HG03432 (cell line): ENCODE results near the gene PDE1C.

Experiments
- ATAC-seq: cut with Tn5 transposase; IDR thresholded peaks from one replicate; pipeline ENCODE4 v1.9.1; 2021; ENCODE audit warnings: mild to moderate bottlenecking, moderate library complexity; ENCODE audit not compliant: unreplicated experiment

PDE1C gene

GRCh38 chr7:32075612-32076011 is 5.4 kb upstream of the PDE1C start:
- no peak for ATAC-seq

GRCh38 chr7:32074787-32075585 is 4.8 kb upstream of the PDE1C start:
- no peak for ATAC-seq

GRCh38 chr7:32073533-32073932 is 3.3 kb upstream of the PDE1C start:
- no peak for ATAC-seq

- no peak for ATAC-seq
Measured at GRCh38 chr7:32072397-32072796, 2.2 kb upstream of the PDE1C start.

- no peak for ATAC-seq
Measured at GRCh38 chr7:32071466-32072091, 1.4 kb upstream of the PDE1C start.

GRCh38 chr7:32070051-32070405 is 179 bp downstream of the PDE1C start:
- no peak for ATAC-seq

GRCh38 chr7:32069116-32069650 is 1.0 kb downstream of the PDE1C start:
- no peak for ATAC-seq

- peak; percentile 64 for ATAC-seq
Measured at GRCh38 chr7:32068411-32069101, 1.7 kb downstream of the PDE1C start.

GRCh38 chr7:32066441-32066840 is 3.8 kb downstream of the PDE1C start:
- ATAC-seq, result no peak

GRCh38 chr7:32063614-32064013 is 6.6 kb downstream of the PDE1C start:
- ATAC-seq, result no peak

GRCh38 chr7:32062150-32062549 is 8.1 kb downstream of the PDE1C start:
- ATAC-seq, result peak; percentile 50

- no peak for ATAC-seq
Measured at GRCh38 chr7:32061346-32061745, 8.9 kb downstream of the PDE1C start.

GRCh38 chr7:32059289-32060011 is 10.8 kb downstream of the PDE1C start:
- no peak for ATAC-seq

- ATAC-seq, result no peak
Measured at GRCh38 chr7:32058002-32058401, 12.2 kb downstream of the PDE1C start.

GRCh38 chr7:32056767-32057166 is 13.4 kb downstream of the PDE1C start:
- ATAC-seq, result no peak

GRCh38 chr7:32053204-32053603 is 17.0 kb downstream of the PDE1C start:
- ATAC-seq, result no peak

- no peak for ATAC-seq
Measured at GRCh38 chr7:32051128-32051527, 19.1 kb downstream of the PDE1C start.

GRCh38 chr7:32049599-32049998 is 20.6 kb downstream of the PDE1C start:
- ATAC-seq, result no peak

- ATAC-seq, result peak; percentile 79
Measured at GRCh38 chr7:32048970-32049491, 21.2 kb downstream of the PDE1C start.

GRCh38 chr7:32047801-32048200 is 22.4 kb downstream of the PDE1C start:
- no peak for ATAC-seq

GRCh38 chr7:32047075-32047474 is 23.1 kb downstream of the PDE1C start:
- ATAC-seq, result peak; percentile 36
